GM21367 (cell line): ENCODE results near the gene SLC26A6.

Source experiments
- ATAC-seq: cut with Tn5 transposase; IDR thresholded peaks from one replicate; pipeline ENCODE4 v1.9.1; 2021; ENCODE audit not compliant: unreplicated experiment

The SLC26A6 gene

DNA sequence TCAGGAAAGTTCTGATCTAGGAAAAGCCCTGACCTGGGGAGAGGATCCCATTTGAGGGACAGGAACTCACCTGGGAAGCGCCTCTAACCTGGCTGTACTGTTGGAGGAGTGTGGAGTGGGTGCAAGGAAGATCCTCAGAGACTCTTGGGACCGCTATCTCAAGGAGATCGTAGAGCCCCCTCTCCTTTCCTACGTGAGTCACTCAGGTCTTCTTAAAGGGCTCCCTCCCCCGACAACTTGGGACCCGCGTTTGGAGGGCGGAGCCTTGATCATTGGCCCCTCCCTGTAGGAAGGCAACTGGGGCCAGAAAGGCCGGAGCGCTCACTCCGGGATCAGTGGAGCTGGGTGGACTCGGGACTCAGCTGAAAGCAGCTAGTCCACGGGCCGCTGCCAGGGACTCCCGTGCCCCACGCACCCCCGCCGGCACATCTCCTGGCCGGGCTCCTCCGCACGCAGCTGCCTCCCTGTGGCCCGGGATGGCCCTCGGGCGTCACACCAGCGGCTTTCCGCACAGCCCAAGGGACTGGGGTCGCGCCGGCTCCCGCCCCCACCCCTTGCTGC is 520 bp downstream of the SLC26A6 start:
- no peak for ATAC-seq

DNA sequence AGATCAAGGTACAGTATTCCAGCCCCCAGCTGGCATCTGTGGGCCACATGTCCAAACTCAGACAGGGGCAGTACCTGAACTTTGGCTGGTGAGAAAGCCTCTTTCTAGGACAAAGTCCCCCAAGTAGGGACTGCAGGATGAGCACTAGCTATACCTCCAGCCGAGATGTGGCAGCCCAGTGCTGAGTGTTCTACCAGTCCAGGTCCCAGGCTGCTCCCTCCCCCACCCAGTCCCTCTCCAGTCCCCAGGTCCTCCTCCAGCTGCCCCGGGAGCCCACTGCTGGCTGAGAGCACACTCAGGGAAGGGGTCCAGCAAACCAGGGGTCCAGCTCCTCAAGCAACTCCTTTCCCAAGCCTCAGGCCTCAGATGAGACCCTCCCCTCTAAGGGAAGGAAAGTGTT is 1.5 kb downstream of the SLC26A6 start:
- ATAC-seq: no peak

DNA sequence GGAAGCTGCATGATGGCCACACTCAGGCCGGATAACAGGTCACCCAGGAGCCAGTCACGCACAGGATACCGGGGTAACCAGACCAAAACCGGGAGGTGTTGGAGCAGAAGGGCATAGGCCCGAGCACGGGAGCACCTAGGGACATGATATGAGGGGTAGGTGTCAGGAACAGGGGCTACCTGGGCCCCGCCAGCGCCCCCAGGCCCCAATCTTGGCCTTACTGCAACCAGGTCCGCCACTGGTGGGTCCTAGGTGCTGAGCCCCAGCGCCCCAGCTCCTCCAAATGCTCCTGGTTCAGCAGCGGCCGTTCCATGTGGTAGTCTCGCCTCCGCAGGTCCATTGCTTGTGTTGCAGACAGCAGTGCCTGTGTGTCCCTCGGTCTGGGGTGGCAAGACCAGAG is 2.0 kb downstream of the SLC26A6 start:
- no peak for ATAC-seq

DNA sequence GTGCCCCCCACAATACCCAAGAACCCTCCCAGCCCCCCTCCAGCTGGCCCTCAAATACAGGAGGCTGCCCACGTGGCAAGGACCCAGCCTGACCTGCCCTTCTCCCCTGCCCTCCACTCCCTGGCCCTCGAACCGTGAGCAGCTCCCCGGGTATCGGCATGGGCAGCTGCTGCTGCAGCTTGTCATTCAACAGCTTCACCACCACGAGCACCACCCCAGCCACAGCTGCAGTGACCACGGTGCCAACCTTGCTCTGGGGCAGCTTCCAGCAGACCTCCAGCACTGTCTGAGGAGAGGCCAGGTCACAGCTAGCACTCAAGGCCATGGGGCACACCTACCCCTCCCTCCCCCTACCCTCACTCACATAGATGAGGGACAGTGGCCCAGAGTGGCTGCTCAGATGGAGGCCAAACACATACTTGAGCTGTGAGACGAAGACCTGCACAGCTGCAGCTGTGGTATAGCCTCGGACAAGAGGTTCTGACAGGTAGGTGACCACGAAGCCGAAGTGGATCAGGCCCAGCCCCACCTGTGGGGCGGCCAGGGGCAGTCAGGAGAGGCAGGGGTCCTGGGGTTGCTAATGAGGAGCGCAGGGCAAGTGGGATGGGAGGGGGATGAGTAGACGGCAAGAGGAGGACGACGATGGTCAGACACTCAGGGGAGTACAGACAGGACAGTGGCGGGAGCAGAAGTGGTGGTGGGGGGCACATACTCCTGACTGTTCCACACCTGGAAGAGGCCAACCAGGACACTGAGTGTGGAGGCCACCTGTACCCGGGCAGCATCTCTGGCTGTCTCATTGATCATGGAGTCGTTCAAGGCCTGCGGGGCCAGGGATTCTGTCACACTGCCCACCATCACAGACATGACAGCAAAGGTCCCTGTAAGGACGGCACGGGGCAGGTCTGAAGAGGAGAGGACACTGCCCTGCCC is 3.5 kb downstream of the SLC26A6 start:
- no peak for ATAC-seq

DNA sequence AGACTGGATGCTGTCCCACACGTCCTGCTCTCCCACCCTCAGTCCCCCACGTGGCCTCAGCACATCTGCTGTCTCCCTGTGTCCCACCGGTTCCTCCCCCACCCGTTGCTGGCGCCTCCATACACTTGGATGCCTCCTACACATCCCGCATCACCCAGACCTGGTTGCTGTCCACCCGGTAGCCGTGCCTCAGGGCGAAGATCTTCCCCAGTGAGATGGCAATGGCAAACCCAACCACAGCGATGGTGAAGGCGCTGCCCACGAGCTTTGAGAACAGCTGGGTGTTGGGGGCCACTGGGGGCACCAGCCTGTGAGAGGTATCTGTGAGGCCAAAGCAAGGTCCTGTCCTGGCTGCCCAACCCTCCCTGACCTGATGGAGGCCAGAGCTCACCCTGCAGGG is 4.4 kb downstream of the SLC26A6 start:
- ATAC-seq: no peak

DNA sequence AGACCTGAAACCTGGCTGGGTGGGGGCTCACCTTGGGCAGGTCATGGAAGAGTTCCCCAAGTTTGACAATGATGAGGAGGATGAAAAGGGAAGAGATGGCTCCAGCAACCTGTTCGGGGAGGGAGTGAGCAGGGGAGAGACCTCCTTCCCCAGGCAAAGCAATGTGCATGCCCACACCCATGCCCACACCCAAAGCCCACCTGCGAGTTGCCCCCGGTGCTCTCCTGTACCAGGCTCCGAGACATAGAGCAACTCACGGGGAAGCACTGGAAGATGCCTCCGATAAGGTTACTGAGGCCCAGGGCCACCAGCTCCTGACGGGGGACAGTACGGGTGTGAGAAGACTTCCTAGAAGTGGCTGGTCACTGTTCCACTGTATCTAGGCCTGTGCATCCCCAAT is 4.9 kb downstream of the SLC26A6 start:
- no peak for ATAC-seq

DNA sequence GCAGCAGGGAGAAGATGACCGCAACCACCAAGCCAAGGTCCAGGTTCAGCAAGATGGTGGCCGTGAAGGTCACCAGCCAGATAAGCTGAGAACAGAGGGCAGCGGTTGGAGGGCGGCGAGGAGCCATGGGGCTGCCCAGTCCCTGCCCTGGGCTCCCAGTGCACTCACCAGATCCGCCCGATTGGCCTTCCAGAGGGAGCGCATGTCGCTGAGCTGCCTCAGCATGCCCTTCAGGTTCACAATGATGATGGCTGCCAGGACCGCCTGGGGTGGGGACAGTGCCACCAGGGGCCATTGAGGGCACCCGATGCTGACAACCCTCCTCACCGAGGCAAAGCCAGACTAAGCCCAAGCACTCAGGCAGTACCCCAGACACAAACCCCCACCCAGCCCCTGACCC is 5.4 kb downstream of the SLC26A6 start:
- ATAC-seq: no peak

DNA sequence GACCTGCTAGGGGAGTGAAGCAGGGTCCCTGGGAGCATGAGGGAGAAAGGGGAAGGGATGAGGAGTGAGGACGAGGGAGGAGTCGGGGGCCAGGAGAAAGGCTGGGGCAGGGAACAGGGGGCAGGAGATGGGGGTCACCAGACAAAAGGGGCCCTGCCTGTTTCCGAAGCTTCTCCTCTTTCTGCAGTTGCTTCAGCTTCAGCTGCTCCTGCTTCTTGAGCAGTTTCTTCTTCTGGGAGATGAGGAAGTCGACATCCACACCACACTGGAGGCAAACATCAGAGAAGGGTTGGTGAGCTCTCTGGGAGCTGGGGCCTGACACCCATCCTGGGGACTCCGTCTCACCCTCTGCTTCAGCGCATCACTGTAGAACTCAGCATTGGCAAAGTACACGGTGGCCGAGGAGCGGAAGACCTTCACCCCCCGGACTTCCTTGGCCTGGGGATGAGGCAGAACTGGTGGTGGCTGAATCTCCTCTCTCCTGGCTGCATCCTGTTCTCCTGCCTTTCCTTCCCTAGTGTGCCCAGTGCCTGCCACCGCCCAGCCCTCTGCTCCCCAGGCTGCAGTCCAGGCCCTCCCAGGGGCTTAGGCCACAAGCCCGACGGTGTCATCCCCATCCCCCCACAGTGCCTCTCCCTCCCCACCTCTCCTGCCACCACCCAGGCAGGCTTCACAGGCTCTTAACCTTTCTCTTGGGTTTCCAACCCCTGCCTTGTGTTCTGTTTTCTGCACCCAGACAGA is 6.8 kb downstream of the SLC26A6 start:
- ATAC-seq: no peak

DNA sequence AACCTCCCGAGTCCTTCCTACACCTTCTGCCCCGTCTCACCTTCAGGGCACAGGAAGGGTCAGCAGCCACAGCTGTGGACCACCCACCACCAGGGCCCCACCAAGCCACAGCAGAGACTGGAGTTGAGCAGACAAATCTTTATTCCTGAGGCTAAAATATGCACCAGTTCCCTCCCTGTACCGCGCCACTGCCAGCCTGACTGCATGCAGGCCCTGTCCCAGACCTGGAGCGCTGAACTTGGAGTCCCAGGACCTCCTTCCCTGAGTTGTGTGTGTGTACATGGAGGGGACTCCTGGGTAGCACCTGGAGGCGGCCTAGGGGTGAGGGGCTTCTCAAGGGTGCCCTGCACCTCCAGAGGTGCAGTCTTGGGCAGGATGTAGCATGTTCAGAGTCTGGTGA is 9.7 kb downstream of the SLC26A6 start:
- ATAC-seq: no peak

DNA sequence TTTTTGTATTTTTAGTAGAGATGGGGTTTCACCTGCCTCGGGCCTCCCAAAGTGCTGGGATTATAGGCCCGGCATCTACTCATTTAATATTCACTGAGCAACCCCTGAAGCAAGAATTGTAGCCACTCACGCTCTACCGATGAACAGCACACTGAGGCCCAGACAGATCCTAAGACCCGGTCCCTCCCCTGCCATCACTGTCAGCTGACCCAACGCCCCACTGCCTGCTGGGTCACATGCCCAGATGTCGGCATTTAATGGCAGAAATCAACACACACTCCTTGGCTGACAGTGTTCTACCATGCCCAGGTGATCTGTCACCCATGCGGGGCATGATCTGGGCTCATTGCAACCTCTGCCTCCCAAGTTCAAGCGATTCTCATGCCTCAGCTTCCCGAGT is 10.5 kb downstream of the SLC26A6 start:
- ATAC-seq: no peak

DNA sequence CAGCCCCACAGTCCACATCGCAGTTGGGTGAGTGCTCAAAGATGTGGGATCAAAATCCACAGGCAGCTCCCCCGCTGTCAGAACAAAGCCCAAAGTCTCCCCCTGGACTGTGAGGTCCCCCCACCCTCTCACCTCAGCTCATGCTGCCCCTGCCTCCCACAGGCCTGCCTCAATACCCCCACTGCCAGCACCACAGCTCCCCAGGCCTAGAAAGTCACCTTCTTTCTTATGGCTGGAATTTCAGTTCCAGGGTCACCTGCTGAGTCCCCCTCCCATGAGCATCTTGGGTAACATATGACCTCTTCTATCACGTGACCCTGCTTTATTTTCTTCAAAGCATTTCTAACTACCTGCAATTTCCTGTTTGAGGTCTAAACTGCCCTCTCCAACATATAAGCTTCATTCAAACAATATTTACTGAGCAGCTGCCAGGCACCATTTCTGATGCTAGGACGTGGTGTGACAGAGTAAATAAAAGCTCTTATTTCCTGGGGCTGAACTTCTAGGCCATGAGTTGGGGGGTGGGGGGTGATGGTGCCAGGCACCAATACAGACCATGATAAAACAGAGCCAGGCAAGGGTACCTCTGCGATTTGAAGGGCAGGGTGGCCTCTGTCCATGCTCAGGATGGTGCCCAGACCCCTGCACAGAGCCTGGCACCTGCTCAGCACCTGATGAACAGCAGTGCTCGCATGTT is 11.3 kb downstream of the SLC26A6 start:
- no peak for ATAC-seq

DNA sequence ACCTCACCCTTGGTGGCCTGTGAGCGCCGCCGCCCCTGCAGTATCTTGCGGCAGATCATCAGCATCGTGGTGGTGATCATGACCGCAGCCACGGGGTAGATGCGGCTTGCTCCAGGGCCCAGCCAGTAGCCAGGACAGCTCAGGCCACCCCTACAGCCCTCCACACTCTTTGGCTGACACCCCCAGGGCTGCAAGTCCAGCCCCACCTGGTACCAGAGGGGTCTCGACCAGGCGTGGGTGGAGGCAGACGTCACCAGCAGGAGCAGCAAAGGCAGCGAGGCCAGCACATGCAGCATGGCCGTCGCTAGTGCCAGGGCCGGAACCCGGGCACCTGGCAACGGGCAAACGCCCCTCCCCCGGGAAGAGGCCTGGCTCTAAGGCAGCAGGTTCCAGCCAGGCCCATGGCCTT is 13.8 kb downstream of the SLC26A6 start, which contains the start of gene TMEM89:
Gene TMEM89 (minus strand): TSS at position 309 of the 409 bp plus-strand sequence. CDS start 13 bp downstream, at position 296.
- no peak for ATAC-seq

DNA sequence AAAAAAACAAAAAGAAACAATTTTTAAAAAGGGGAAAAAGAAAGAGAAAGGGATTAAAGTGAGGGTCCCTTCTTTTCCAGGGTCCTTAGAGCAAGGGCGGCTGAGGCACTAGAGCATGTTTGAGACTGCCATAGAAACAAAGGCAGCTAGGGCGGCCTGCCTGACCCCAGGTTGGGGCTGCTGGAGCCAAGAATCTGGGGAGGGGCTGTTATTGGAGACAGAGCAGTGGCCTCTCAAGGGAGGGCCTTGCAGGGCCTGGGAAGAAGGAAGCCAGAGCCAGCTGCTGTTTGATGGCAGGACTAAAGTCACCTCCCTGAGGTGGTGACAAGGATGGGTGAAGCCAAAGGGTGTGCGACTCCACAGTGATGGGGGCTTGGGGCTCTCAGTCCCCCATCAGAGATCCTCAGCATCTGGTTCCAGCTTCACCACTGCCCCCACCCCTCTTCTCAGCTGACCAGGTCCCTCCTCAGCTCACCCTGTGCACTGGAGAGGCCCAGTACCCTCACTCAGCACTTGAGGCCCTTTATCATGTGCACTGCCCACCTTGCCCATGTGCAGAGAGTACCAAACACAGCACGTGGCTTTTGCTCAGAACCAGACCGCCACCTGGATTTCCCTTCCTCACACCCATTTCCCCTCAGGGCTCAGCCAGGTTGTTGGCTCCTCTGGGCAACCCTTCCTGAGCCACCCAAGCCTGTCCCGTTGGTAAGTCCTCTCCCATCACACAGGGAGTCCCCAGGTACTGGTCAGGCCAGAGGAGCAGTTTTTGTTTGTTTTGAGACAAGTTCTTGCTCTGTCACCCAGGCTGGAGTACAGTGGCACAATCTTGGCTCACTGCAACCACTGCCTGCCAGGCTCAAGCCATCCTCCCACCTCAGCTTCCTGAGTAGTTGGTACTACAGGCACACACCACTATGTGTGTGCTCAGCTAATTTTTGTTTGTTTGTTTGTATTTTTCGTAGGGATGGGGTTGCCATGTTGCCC is 15.4 kb downstream of the SLC26A6 start:
- no peak for ATAC-seq

DNA sequence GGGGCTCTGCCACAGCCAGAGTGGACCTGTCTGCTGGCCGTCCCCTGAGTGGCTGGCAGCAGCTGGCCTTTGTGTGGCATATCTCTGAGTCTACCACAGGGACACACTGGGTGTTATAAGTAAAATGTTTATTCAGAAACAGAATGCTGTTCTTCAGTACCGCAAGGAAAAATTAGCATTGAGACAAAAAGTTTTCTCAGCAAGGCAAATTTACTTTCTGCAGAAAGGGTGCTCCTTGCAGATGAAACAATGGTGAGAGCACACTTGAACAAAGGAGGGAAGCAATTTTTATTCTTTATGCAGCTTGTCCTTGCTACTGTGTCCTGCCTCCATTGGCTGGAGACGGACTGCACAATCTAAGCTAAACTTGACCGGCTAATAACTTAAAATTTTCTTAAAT is 17.7 kb downstream of the SLC26A6 start:
- ATAC-seq: no peak

DNA sequence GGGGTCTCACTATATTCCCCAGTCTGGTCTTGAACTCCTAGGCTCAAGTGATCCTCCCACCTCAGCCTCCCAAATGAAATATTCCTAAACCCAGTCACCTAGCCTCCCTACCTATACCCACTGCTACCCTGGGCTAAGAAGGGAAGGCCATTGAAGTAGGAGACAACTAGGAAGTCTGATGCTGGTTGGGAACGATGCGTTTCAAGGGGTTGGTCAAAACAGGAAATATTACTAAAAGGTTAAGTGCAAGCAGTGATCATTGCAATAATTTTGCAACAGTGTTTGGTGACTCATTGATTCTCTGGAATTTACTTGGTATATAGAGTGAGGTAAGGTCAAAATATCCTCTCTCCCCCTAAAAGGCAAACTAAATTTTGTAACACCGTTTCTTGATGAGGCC is 21.2 kb downstream of the SLC26A6 start:
- ATAC-seq: no peak

DNA sequence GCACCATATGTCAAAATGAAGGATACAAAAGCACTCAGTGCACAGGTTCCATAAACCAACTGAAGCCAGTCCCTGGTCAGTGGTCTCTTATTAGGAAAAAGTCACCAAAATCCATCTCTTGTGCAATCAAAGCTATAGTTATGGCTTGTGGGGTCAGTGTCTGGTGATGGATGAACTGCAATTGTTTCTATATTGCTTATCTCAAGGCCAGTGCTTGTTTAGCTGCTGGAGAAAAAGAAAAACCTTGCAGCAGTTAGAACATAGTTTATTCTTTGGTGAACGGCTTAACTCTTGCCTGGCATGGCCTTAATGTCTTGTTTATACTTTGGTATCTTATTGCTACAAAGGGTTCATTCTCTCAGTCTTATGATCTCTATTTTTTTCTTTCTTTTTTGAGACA is 23.0 kb downstream of the SLC26A6 start:
- ATAC-seq: no peak

DNA sequence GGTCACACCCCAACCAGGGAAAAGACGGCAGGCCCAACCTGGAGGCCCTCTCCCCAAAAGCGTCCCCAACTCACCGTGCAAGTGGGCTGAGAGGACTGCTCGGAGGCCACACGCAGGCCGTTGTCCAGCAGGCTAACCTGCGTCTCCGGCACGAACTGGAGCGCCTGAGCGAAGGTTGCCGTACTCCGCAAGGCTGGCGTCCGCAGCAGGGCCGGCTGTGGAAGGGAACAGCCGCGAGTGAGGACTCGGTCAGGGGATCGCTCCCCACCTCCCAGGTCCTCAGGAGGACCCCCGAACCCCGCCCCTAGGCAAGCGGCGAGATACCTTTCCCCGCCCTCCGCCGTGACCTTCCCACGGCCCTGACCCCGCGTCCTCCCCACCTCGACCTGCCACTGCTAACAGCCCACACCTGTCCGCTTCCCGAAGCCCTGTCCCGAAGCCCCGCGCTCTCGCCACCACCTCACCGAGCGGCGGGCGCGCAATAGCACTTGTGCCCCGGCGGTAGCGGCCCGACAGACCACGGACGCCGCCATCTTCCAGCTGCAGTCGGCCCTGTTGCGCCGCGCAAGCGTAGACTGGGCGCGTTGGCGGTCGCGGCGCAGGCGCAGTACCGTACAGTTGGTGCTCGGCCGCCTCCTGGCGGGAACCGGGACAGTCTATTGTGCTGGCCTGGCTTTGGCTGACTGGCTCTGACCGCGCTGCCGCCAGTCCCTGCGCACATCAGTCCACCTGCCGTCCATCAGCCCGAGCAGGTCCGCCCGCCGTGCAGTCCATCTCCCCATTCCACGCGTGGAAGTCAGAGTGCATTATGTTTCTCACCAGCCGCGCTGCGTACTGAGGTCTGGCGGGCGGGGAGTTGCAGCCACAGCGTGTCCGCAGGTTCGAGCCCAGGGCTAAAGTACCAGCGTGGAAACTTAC is 25.9 kb downstream of the SLC26A6 start, which contains the start of gene UQCRC1:
Gene UQCRC1 (minus strand): TSS at position 559 of the 918 bp plus-strand sequence. CDS start 26 bp downstream, at position 533.
- peak; percentile 72 for ATAC-seq

DNA sequence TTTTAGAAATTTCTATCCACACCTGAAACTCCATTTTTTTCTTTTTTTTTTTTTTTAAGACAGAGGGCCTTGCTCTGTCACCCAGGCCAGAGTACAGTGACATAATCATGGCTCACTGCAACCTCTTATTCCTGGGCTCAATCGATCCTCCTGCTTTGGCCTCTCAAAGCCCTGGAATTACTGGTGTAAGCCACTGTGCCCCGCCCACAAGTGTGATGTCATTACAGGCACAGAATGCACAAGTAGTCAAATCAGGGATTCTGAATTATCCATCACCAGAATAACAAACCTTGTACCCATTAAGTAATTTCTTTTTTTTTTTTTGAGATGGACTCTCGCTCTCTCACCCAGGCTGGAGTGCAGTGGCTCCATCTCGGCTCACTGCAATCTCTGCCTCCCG is 27.7 kb downstream of the SLC26A6 start:
- ATAC-seq: no peak

DNA sequence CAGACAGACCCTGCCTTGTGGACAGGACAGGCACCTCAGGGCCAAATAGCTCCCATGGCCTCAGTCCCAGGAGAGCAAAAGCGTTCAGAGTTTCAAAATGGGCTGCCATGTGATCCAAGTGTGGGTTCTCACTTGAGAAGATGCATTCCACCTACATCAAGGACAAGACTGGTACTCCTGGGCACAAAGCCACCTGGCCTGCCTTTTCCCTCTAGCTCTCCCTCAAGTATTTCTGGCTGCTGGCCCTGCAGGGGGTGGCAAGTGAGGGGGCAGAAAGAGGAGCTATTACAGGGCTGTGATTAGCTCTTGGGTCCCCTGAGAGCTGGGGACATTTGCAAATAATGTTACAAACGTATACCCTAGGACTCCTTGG is 33.7 kb downstream of the SLC26A6 start:
- no peak for ATAC-seq
